Activated CD4-positive, alpha-beta T cell treated with anti-CD3 and anti-CD28 coated beads, Interleukin-2, amount 50 U/mL, for 16 hours (primary cell): Measurements from ENCODE around the gene CAB39L.

Experiments
- DNase-seq: peaks from one replicate; pipeline ENCODE4 v3.0.0-alpha.2; 2020

Gene CAB39L

DNA sequence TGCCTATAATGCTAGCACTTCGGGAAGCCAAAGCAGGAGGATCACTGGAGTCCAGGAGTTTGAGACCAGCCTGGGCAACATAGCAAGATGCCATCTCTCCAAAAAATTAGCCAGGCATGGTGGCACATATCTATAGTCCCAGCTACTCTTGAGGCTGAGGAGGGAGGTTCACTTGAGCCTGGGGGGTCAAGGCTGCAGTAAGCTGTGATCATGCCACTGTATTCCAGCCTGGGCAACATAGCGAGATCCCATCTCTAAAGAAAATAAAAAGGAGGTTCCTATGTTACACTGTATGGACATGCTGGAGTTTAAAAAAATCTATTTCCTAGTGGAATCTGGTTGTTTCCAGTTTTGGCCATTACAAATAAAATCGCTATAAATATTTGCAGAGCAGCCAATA, 2.6 kb downstream of the CAB39L start:
- no peak for DNase-seq

DNA sequence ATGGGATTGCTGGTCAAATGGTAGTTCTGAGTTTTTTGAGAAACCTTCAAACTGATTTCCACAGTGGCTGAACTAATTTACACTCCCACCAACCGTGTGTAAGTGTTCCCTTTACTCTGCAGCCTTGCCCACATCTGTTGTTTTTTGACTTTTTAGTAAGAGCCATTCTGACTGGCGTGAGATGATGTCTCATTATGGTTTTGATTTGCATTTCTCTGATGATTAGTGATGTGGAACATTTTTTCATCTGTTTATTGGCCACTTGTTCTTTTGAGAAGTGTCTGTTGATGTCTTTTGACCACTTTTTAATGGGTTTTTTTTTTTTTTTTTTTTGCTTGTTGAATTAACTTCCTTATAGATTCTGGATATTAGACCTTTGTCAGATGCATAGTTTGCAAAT, 4.3 kb downstream of the CAB39L start:
- no peak for DNase-seq

DNA sequence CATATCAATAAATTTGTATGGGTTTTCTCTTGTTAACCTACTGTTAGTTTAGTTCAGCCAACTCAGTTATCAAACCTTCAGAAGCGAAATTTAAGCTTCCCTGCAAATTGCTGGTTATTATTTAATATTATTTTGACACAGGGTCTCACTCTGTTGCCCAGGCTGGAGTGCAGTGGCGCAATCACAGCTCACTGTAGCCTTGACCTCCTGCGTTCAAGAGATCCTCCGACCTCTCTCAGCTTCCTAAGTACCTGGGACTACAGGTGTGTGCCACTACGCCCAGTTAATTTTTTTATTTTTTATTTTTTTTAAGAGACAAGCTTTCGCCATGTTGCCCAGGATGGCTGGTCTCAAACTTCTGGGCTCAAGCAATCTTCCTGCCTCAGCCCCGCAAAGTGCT, 6.2 kb downstream of the CAB39L start:
- no peak for DNase-seq

DNA sequence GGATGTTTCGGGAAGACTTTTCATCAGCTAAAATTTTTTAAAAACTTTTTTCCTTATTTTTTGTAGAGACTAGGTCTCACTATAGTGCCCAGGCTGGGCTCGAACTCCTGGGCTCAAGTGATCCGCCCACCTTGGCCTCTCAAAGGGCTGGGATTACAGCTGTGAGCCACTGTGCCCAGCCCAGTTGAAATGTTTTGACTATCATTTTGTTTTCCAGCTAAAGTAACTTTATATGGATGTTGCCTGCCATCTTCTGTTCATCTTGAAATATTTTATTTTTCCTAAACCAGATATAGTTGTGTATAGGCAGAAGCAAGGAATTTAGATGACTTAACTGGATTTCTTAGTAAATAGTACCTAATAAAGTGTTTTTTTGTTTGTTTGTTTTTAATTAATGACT, 7.0 kb downstream of the CAB39L start:
- DNase-seq = no peak

DNA sequence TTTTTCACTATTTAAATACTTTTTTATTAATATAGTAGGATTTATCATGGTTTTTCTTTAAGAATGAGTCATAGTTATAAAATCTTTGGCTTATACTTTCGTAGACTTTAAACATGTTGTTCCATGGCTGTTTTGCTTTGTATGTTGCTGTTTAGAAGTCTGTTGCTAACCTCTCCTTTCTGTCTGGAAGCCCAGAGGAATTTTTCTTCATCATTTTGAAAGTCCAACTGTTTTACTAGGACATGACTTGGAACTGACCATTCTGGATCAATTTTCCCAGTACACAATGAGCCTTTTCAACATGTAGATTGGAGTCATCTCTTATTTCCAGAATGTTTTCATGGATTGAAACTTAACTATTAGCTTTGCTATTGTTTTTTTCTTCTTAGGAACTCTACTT, 7.9 kb downstream of the CAB39L start:
- no peak for DNase-seq

DNA sequence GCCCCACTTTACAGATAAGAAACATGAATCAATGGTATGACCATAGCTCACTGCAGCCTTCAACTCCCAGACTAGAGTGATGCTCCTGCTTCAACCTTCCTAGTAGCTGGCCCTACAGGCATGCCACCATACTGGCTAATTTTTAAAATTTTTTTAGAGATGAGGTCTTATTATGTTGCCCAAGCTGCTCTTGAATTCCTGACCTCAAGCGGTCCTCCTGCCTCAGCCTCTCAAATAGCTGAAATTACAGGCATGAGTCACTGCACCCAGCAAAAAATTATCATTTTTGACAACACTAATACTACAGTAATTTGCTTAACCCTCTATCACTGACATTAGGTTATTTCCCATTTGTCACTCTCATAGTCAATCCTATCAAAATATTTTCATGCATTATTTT, 14.7 kb downstream of the CAB39L start:
- no peak for DNase-seq

DNA sequence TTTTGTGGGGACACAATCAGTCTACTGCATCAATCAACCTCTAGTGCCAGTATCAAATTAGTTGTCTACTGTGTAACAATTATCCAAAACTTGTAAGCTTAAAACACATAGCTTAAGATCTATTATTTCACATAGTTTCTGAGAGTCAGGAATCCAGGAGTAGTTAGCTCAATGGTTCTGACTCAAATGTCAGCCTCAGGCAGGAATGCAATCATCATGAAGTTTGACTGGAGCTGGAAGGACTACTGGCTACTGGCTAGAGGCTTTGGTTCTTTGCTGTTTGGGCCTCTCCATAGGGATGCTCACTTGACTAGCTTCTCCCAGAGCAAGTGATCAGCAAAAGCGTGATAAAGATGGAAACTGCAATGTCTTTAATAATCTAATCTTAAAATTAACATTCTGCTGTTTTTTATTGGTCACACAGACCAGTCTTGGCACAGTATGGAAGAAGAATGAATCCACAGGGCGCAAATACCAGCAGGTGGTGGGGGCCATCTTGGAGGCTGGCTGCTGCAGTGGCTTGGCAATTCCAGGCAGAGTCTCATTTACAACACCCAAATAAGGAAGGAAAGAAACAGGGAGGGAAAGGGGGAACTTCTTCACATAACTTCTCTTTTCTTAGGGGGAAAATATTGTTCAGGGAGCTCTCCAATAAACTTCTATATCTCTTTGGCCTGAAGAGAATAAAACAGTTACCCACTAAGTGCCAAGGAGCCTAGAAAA, 15.7 kb downstream of the CAB39L start:
- DNase-seq = no peak

DNA sequence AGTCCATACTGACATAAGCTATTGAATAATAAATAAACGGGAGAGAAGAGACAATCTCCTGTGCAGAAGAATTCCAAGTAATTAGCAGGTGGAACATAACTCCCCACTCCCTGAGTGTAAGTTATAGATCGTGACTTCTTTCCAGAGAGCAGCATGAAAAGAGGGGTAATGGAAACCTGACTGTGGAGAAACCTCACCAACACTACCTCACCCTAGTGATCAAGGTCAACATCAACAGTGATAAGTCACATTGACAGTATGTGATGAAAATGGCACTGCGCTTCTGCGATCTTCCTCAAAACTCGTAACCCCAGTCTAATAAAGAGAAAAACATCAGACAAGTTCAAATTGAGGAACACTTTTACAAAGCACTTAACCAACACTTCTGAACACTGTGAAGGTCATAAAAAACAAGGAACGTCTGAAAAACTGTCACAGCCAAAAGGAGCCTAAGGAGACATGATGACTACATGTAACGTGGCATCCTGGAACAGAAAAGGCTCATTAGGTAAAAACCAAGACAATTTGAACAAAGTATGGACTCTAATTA, 19.8 kb downstream of the CAB39L start:
- DNase-seq = no peak

DNA sequence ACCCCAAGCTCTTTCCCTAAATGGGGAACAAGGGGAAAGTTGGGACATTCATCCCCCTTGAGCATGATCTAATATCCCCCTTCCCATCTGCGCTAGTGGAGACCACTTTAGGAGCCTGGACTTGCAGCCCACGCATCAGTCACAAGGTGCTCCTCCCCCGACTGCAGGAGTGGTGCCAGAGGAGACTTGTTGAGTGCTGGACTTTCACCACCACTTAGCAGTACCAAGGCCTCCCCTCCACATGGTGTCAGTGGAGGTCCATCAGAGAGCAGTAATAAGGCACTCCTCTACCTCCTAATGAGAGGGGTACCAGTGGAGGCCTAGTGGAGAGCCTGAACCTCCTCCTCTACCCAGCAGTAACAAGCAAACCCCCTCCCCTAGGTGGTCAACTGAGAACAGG, 22.5 kb downstream of the CAB39L start:
- peak; percentile 32 for DNase-seq

DNA sequence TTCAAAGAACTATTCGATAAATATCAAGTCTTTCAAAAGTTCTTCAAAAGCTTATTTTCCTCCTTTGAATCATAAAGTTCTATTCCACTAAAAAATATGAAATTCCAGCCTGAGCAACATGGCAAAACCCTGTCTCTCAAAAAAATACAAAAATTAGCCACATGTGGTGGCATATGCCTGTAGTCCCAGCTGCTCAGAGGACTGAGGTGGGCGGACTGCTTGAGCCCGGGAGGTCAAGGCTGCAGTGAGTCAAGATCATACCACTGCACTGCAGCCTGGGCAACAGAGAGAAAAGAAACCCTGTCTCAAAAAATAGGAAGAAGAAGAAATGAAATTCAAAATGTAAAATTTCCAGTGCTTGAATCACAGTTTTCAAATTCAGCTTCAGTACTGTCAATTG, 24.6 kb downstream of the CAB39L start:
- no peak for DNase-seq

DNA sequence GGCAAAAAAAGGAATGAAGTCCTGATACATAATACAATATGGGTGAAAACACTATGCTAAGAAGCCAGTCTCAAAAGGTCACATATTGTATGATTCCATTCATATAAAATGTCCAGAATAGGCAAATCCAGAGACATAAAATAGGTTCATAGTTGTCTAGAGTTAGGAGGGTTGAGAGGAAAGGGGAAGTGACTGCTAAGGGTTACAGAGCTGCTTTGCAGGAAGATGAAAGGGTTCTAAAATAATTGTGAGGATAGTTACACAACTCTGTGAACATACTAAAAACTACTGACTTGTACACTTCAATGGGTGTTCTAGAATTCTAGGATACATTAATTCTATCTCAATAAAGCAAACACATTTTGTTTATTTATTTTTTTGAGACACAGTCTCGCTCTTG, 25.7 kb downstream of the CAB39L start:
- no peak for DNase-seq

DNA sequence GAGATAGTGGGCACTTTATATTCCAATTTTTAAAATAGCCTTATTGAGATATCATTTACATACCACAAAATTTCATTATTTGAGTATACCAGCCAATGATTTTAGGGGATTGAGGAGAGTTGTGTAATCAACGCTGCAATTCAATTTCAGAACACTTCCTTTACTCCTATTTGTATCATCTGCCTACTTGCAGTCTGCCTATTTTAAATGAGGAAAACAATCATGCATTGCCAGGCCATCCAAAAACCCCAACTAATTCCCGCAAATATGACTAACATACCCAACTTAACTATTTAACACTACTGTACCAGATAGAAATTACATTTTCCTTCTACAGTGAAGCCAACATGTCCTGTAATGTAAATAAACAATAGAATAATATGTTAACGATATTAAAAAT, 26.7 kb downstream of the CAB39L start:
- no peak for DNase-seq

DNA sequence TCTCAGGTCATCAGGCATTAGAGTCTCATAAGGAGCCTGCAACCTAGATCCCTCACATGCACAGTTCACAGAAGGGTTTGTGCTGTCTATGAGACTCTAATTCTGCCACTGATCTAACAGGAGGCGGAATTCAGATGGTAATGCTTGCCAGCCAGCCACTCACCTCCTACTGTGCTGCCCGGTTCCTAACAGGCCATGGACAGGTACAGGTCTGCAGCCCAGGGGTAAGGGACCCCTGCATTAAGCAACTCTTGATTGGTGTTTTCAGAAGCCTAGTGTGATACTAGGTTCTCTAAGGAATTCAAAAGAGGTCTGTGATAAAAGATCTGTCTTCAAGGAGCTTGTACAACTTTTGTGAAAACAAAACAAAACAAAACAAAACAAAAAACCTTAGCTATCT, 31.1 kb downstream of the CAB39L start:
- no peak for DNase-seq

DNA sequence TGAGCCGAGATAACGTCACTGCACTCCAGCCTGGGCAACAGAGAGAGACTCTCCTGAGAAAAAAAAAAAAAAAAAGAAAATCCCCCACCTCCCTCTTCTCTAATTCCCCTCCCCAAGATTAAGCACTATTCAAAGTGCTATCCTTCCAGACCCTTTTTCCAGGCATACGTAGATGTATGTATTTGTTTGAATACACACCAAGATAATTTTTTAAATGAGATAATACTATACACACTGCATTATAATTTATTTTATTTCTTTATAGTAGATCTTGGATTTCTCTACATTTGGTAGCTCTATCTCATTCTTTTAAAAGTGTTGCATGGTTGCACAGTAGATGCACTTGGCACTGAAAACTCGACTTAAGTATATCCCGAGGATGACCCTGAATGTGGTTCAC, 32.5 kb downstream of the CAB39L start:
- DNase-seq = no peak

DNA sequence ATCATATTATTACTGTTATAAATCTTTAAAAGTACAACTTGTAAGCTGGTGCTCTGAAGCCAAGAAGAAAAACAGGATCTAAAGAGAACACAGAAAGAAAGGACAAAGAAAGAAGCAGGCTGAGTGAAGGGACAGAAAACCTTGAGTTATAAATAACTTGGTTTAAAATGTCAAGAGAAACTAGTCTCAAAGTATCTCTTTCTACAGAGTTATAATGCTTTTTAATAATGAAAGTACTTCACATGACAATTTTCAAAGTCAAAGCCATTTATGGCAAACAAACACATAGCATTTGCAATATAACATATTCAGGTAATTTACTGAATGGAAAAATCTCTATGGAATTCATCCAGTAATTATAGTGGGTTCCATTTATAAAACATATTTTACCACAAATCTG, 33.4 kb downstream of the CAB39L start:
- DNase-seq = no peak

DNA sequence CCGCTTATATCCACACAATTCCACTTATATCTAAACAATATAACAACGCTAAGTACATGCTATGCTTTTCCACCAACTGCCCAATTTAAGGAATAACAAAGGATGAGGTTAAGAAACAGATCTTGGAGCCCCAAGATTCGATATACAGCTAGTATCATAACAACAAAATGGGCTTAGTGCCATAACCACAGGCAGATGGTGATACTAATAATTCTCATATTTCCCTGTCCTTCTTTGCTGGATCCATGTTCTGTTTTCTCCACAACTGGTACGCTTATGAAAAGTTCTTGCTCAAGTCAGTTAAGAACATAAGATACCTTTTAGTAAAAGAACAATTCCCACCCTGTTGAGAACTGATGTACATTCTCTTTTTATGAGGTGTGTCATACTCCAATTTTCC, 33.9 kb downstream of the CAB39L start:
- DNase-seq = no peak

DNA sequence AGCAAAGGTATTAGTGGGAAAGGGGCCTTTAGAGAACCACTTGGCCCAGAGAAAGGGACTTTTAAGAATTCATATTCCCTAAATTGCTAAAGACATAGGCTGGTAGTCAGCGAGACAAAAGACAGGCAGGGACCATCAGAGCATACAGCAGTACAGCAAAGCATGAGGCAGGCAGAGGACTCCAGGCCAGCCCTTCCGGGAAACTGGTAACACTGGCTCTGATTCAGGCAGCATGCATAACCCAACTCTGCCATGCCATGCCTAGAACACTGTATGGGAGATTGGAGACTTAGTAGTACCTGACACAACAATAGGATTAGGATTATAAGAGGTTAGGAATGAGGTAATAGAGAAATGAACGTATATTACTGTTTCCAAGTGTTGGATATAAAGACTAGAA, 34.9 kb downstream of the CAB39L start:
- no peak for DNase-seq

DNA sequence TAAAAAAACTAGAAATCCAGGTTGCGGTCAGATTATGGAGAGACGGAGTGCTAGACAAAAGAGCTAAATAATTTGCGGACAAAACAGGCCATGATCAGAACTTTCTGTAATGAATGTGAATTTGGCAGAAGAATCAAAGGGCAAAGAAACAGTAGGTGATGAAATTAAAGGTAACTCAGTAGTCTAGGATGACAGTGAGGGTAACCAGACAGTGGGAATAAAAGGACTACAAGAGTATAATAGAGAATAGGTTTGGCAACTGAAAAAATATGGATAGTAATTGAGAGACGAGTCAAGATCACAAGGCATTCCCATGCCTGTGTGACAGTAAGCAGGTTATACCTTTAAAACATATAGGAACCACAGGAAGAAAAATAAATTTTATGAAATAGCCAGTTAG, 35.9 kb downstream of the CAB39L start:
- DNase-seq = no peak

DNA sequence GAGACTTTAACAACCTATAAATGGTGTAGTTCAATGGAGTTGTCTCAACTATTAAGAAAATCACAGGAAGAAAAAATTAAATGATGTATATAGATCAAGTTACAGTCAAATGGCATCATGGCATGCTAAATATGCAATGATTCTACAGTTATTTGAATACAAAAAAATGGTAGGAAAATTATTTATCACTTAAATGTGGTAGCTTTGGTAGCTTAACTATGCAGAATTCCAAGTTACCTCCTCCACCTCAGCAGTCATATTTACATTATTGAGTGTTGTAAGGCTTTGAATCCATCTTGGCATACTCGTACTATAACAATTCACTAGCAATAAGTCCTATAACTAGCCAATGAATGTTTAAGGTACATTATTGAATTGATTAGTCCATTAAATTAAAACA, 36.8 kb downstream of the CAB39L start:
- DNase-seq = no peak

DNA sequence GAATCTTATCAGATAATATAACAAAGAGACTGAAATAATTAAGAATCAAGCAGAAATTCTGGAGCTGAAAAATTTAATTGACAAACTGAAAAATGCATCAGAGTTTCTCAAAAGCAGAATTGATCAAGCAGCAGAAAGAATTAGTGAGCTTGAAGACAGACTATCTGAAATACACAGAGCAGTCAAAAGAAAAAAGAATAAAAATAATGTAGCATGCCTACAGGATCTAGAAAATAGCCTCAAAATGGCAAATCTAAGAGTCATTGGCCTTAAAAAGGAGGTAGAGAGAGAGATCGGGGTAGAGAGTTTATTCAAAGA, 39.2 kb downstream of the CAB39L start:
- no peak for DNase-seq

DNA sequence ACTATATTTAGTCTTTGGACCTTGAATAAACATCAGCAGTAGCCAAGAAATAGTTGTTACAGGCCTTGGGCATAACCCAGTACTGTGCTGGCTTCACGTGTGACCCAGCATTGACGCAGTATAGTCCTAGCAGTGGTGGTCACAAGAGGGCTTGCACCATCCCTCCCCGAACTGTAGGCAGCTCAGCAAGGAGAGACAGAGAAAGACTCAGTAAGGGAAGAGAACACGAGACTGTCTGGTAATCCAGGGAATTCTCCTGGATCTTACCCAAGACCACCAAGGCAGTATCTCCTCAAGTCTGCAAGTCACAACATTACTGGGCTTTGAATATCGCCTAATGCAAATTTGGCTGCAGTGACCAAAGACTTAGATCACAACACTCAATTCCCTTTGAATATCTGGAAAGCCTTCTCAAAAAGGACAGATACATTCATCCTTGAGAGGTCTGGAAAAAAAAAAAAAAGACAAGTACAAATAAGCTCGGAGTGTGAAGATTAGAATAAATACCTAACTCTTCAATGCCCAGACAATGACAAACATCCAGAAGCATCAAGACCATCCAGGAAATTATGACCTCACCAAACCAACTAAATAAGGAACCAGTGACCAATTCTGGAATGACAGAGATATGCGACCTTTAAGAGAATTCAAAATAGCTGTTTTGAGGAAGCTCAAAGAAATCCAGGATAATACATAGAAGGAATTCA, 39.7 kb downstream of the CAB39L start:
- no peak for DNase-seq

DNA sequence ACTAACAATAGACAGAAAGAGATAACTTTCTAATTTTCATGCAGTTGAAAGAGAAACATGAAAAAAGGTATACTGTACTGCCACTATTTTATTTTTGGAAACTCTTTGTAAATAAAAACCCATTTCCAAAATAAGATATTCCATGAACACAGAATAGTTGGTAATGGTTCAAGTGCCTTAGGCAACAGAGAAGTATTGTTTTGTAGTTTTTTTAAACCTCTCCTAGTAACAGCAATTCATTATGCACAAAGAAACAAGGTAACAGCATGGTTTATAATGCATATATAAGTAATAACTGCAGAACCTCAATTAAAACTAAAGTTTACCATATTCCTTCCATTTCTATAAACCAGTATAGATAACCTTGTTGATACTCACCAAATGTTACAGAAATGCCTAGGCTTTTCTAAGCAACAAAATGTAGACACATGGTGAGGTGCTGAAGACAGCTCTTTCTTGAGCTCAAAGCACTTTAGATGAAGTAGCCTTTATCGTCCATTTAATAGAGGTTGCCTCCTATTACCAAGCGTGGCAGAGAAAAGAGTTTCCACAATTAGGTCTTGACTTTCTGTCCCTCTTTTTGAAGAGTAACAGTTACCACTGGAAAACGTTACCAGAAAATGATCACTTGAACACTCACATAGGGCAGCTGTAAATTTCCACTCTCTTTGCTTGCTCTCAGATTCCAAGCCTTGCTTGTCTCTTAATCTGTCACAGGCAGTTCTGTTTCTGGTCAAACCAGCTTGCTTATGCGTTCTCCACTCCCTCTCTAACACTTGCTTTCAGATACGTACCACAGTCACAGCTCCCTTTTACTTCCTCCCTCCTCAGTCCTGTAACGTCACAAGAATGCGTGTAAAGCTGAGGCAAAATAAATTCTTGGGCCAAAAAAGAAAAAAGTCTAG, 42.9 kb downstream of the CAB39L start:
- DNase-seq = no peak

DNA sequence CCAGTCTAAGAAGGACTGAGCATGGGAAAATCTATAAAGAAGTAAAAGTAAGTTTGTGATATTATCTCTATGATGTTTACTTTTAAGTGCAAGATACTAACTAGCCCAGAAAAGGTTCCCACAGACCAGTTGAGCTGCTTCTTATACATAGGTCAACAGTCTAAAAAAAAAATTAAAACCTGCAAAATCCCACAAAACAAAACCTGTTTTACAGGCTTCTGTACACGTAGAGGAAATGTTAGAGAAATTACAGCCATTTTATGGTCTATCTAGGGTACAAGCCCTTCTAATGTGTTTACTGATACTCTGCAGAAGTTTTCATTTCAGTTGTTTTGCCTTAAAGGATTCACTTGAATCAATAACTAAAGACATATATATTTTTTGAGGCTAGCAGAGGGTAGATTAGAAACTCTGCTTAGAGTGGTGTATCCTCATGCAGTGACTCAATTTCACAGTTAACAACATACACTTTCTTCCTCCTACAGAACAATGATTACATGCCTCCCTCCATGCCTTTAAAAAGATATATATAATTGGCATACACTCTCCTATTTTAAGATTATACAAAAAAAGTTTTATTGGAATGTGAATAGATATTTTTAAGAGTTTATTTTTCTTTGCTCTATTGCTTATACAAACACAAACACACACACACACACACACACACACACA, 43.9 kb downstream of the CAB39L start:
- DNase-seq = no peak
